GM12878 (cell line): ENCODE results near the gene UNC93B1. TPM values are rescaled to one million over a fixed set of nuclear protein-coding genes. Genes with fewer than 3 reads are reported as not detected.
A peak's percentile ranks its signal among the peaks of the same experiment; 100 is the strongest.

Experiments used
- ATAC-seq: fragments of 200-7000 bp; cut with Tn5 transposase; 3 replicates; pipeline ENCODE4 v1.9.1; 2020; ENCODE audit warnings: mild to moderate bottlenecking, moderate library complexity
- Bru-seq: library from RNA; stranded (reverse); fragments of 400-500 nt; gene quantifications from one replicate; lab custom pipeline; 2021; lab: Mats Ljungman, UMichigan
- BruChase-seq, 2 experiments: library from RNA; stranded (reverse); fragments of 400-500 nt; gene quantifications; one replicate each; lab custom pipeline; 2021; lab: Mats Ljungman, UMichigan
- BruUV-seq: library from RNA; stranded (reverse); fragments of 400-500 nt; replicated peaks from 2 replicates; lab custom pipeline; 2021; lab: Mats Ljungman, UMichigan
- CTCF ChIA-PET: fragments of 300-600 bp; sonication (Branson Sonifier 250); formaldehyde crosslinking; extraction: SDS; loops from one replicate; lab custom pipeline; 2021; ENCODE audit warnings: inconsistent platforms; lab: Yijun Ruan, JAX
- POLR2A ChIA-PET: fragments of 350-600 bp; formaldehyde crosslinking; extraction: SDS; loops from one replicate; lab custom pipeline; 2021; ENCODE audit warnings: inconsistent platforms; lab: Charles Lee
- RAD21 ChIA-PET: fragments of 300-600 bp; sonication (Branson Sonifier 250); formaldehyde crosslinking; loops from one replicate; lab custom pipeline; 2023; ENCODE audit warnings: antibody characterized with exemption; ENCODE audit not compliant: unreplicated experiment; lab: Charles Lee
- SMC1A ChIA-PET: fragments of 300-600 bp; sonication (Branson Sonifier 250); formaldehyde crosslinking; loops from one replicate; lab custom pipeline; 2023; ENCODE audit not compliant: unreplicated experiment, uncharacterized antibody; lab: Charles Lee
- DNase-seq: peaks from one replicate; pipeline ENCODE4 v3.0.0-alpha.2; 2011; ENCODE audit warnings: low read depth, low spot score
- FAIRE-seq: peaks from 3 replicates; lab custom pipeline; 2011; peaks lifted over from hg19 to GRCh38; lab: Jason Lieb, UNC
- H2AFZ ChIP-seq: 2 replicates; pipeline ENCODE4 v1.6.0; 2011; ENCODE audit warnings: low read depth, low read length, control low read depth; ENCODE audit not compliant: control insufficient read depth
- H3K27ac ChIP-seq: 2 replicates; pipeline ENCODE4 v1.5.1; 2011; ENCODE audit warnings: control low read depth; ENCODE audit not compliant: control insufficient read depth, insufficient read depth
- H3K27me3 ChIP-seq, 2 experiments: replicated peaks in 1 of 2; 2 replicates each; pipeline versions ENCODE4 v1.6.0 to v1.6.1; 2011; ENCODE audit warnings: low read length in 1 of 2; ENCODE audit not compliant: control insufficient read depth in 2 of 2, insufficient read depth in 2 of 2
- H3K36me3 ChIP-seq, 2 experiments: 2 replicates each; pipeline ENCODE4 v1.5.1; 2011; ENCODE audit warnings: low read length in 1 of 2; ENCODE audit not compliant: control insufficient read depth in 2 of 2, insufficient read depth in 2 of 2
- H3K4me1 ChIP-seq: 2 replicates; pipeline ENCODE4 v1.6.1; 2011; ENCODE audit warnings: mild to moderate bottlenecking, low read length, moderate library complexity, mixed read lengths; ENCODE audit not compliant: control insufficient read depth, insufficient read depth
- H3K4me2 ChIP-seq: 2 replicates; pipeline ENCODE4 v1.6.0; 2011; ENCODE audit warnings: control low read depth; ENCODE audit not compliant: control insufficient read depth, insufficient read depth
- H3K4me3 ChIP-seq: fragments of 200-600 bp; sonication (generic); 2 replicates; pipeline ENCODE4 v1.5.1; 2016
- H3K79me2 ChIP-seq: 2 replicates; pipeline ENCODE4 v1.6.0; 2011; ENCODE audit warnings: low read length; ENCODE audit not compliant: control insufficient read depth, insufficient read depth
- H3K9ac ChIP-seq: 2 replicates; pipeline ENCODE4 v1.8.0; 2011; ENCODE audit warnings: low read length, control low read depth, mixed read lengths; ENCODE audit not compliant: control insufficient read depth, insufficient read depth
- H3K9me3 ChIP-seq: replicated peaks from 3 replicates; pipeline ENCODE4 v1.5.1; 2011; ENCODE audit warnings: mild to moderate bottlenecking, low read length; ENCODE audit not compliant: control insufficient read depth, insufficient read depth
- H4K20me1 ChIP-seq: 2 replicates; pipeline ENCODE4 v1.6.0; 2011; ENCODE audit not compliant: control insufficient read depth, insufficient read depth
- BACH1 ChIP-seq: fragments of 450-650 bp; IDR thresholded peaks from 2 replicates; pipeline ENCODE4 v1.6.1; 2017; ENCODE audit warnings: mild to moderate bottlenecking, borderline replicate concordance
- CBX5 ChIP-seq: sonication (generic); IDR thresholded peaks from 2 replicates; pipeline ENCODE4 v1.6.1; 2016; ENCODE audit warnings: low read depth, moderate library complexity, mild to moderate bottlenecking, inconsistent platforms
- SMAD5 ChIP-seq: IDR thresholded peaks from 2 replicates; pipeline ENCODE4 v1.6.1; 2016; ENCODE audit warnings: antibody characterized with exemption, low read depth
- SRF ChIP-seq, 2 experiments: IDR thresholded peaks; 2 replicates each; pipeline ENCODE4 v1.6.1; 2011; ENCODE audit warnings: low read depth in 2 of 2, low read length in 2 of 2, mild to moderate bottlenecking in 1 of 2, moderate library complexity in 1 of 2
- SUZ12 ChIP-seq: fragments of 200-600 bp; sonication (generic); IDR thresholded peaks from one replicate; pipeline ENCODE4 v1.6.1; 2018; ENCODE audit warnings: antibody characterized with exemption, mild to moderate bottlenecking; ENCODE audit not compliant: unreplicated experiment
- TCF12 ChIP-seq: IDR thresholded peaks from 2 replicates; pipeline ENCODE4 v1.6.1; 2011; ENCODE audit warnings: low read depth, mild to moderate bottlenecking, low read length
- TCF7 ChIP-seq: IDR thresholded peaks from 2 replicates; pipeline ENCODE4 v1.6.1; 2014; ENCODE audit warnings: antibody characterized with exemption, borderline replicate concordance
- USF1 ChIP-seq: IDR thresholded peaks from 2 replicates; pipeline ENCODE4 v1.6.1; 2011; ENCODE audit warnings: borderline replicate concordance, low read depth, mild to moderate bottlenecking, moderate library complexity, mixed read lengths, low read length; ENCODE audit not compliant: insufficient read depth; ENCODE audit errors: extremely low read length
- USF2 ChIP-seq: IDR thresholded peaks from 2 replicates; pipeline ENCODE4 v1.6.1; 2011; ENCODE audit warnings: low read depth, low read length, improper control_type of control experiment, borderline replicate concordance
- ZNF592 ChIP-seq: fragments of 450-650 bp; IDR thresholded peaks from 2 replicates; pipeline ENCODE4 v1.6.1; 2017; ENCODE audit warnings: mild to moderate bottlenecking, moderate library complexity
- WGBS: methylation state at CpG from one replicate; pipeline ENCODE4 v1.1.6; 2016; ENCODE audit warnings: low lambda C conversion rate; ENCODE audit not compliant: insufficient replicate concordance, insufficient coverage; ENCODE audit errors: missing lambda C conversion rate; 5-methylcytosine and 5-hydroxymethylcytosine counted together
- in situ Hi-C: fragments of 300-500 bp; cut with MboI; formaldehyde crosslinking; loops from 9 replicates; pipeline ENCODE4 v1.14.3; 2018; ENCODE audit warnings: mixed read lengths
- intact Hi-C: fragments of 100-400 bp; cut with micrococcal nuclease; formaldehyde crosslinking; loops from one replicate; pipeline ENCODE4 v1.14.2; 2022; ENCODE audit not compliant: unreplicated experiment
- long read RNA-seq, 2 experiments: library from polyadenylated mRNA; unstranded; transcript quantifications; one replicate each; pipeline ENCODE4 v2.0.0, GENCODE V29; 2019 to 2020
- polyA minus RNA-seq, 3 experiments: library from RNA; depleted of rRNA, polyadenylated mRNA; stranded (reverse); fragments of >200 nt; gene quantifications; 2 replicates each; pipeline ENCODE4 v1.2.3, GENCODE V29; 2011
- polyA plus RNA-seq, 11 experiments: library from polyadenylated mRNA; depleted of rRNA in 4 of 11; unstranded in 6 of 11; stranded (reverse) in 5 of 11; fragments of >200 nt; fragmentation: Nextera tagmentation in 4 of 11; fragmentation: Illumina TruSeq in 1 of 11; extraction: Ambion mirVana in 4 of 11; extraction: Trizol in 1 of 11; gene quantifications; 1 replicate in 1 of 11; 2 replicates in 10 of 11; pipeline versions ENCODE4 v1.2.1 to v1.2.3, GENCODE V29; 2011 to 2016; ENCODE audit warnings: inconsistent platforms in 2 of 11, missing spikeins in 2 of 11, low read depth in 1 of 11
- total RNA-seq, 4 experiments: library from RNA; depleted of rRNA in 3 of 4; stranded (reverse); fragments of >200 nt in 3 of 4; fragmentation: Illumina TruSeq in 1 of 4; extraction: Trizol in 1 of 4; gene quantifications; 2 replicates each; pipeline versions ENCODE4 v1.2.1 to v1.2.3, GENCODE V29; 2013 to 2021

The UNC93B1 gene, protein sequence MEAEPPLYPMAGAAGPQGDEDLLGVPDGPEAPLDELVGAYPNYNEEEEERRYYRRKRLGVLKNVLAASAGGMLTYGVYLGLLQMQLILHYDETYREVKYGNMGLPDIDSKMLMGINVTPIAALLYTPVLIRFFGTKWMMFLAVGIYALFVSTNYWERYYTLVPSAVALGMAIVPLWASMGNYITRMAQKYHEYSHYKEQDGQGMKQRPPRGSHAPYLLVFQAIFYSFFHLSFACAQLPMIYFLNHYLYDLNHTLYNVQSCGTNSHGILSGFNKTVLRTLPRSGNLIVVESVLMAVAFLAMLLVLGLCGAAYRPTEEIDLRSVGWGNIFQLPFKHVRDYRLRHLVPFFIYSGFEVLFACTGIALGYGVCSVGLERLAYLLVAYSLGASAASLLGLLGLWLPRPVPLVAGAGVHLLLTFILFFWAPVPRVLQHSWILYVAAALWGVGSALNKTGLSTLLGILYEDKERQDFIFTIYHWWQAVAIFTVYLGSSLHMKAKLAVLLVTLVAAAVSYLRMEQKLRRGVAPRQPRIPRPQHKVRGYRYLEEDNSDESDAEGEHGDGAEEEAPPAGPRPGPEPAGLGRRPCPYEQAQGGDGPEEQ
- 59.2 TPM in 2 replicates for total RNA-seq (2013; cell fraction: nucleolus; rRNA removed)
- 61.9 and 67.8 TPM in 2 replicates for total RNA-seq (2014; rRNA removed)
- total RNA-seq (2014; rRNA removed; fragmentation: Illumina TruSeq; extraction: Trizol), result 16.1 and 18.6 TPM in 2 replicates
- 75.6 and 79.7 TPM in 2 replicates for total RNA-seq (2021)
- 29.9 TPM for polyA plus RNA-seq (2011; ENCODE audit: low read depth)
- polyA plus RNA-seq (2011; rRNA removed), result 18.5 and 41.1 TPM in 2 replicates
- polyA plus RNA-seq (2011; cell fraction: cytosol; rRNA removed), result 38.3 and 51.7 TPM in 2 replicates
- polyA plus RNA-seq (2011; cell fraction: nucleus; rRNA removed), result 115 and 153 TPM in 2 replicates
- 54.8 and 57.9 TPM in 2 replicates for polyA plus RNA-seq (2012)
- polyA plus RNA-seq (2014; fragmentation: Illumina TruSeq; extraction: Trizol), result 8.1 and 25.3 TPM in 2 replicates
- polyA plus RNA-seq (2014; fragmentation: Nextera tagmentation; extraction: Ambion mirVana), result 1 to 10 TPM; 1.3 to 3.4 TPM
- 73.1 and 79.9 TPM in 2 replicates for polyA plus RNA-seq (2014; rRNA removed)
- polyA plus RNA-seq (2016; fragmentation: Nextera tagmentation; extraction: Ambion mirVana), result 10 to 100 TPM; 35.0 to 37.5 TPM
- 31.6 and 44.0 TPM in 2 replicates for polyA minus RNA-seq (2011; rRNA and poly(A)+ RNA removed)
- polyA minus RNA-seq (2011; cell fraction: cytosol; rRNA and poly(A)+ RNA removed), result 18.9 and 20.0 TPM in 2 replicates
- polyA minus RNA-seq (2011; cell fraction: nucleus; rRNA and poly(A)+ RNA removed), result 24.2 and 31.8 TPM in 2 replicates
- percentile 69 among the genes with signal in this experiment for Bru-seq, nascent RNA
- BruChase-seq, experiment 1, labeled RNA remaining after a 6-hour chase, result percentile 61 among the genes with signal in this experiment
- BruChase-seq, experiment 2, labeled RNA remaining after a 2-hour chase, result percentile 61 among the genes with signal in this experiment
- long read RNA-seq, experiment 1, transcript UNC93B1-201 (11 exons, 2,316 nt), result major isoform, 8 of 9 reads
- long read RNA-seq, experiment 1, partial matches to known transcripts, result 0 of 9 reads
- long read RNA-seq, experiment 1, other reads (novel, unspliced or antisense), result 1 of 9 reads
- long read RNA-seq, experiment 2, result 0 reads

GRCh38 chr11:68003846-68004550 is at the start of gene UNC93B1:
Gene UNC93B1 (minus strand): TSS chr11:68004097. CDS start chr11:68004043, 54 bp downstream.
- FAIRE-seq (no peak), DNase-seq (peak; percentile 57), ATAC-seq (peak; percentile 88)
- no TSS peak for BruUV-seq
- POLR2A ChIA-PET, result interaction anchor here (0.9 to 3.0 kb wide), 2 partner anchors 34 to 37 kb away, joined by 3 to 11 read pairs; partner anchors contain the start of gene TCIRG1
- H2AFZ ChIP-seq, result peak within 1 kb of the TSS; percentile 78
- H3K4me3 ChIP-seq, result peak within 1 kb of the TSS; percentile 92
- peak within 1 kb of the TSS; percentile 90 for H3K4me2 ChIP-seq
- H3K79me2 ChIP-seq, result peaks cover 14% of the 10 kb centered on the region
- no peaks in the 10 kb centered on the region for H3K36me3 ChIP-seq
- RAD21 ChIA-PET, result no interaction called here
- no peaks in the 10 kb centered on the region for H4K20me1 ChIP-seq
- H3K27me3 ChIP-seq, result no peaks in the 10 kb centered on the region
- in situ Hi-C loops (no loop called here), intact Hi-C loops (loop anchor here (5.0 to 10.0 kb wide), 3 partner anchors 33 to 203 kb away; partner anchors contain the start of genes CHKA and TCIRG1)
- peaks cover 36% of the 10 kb centered on the region for H3K4me1 ChIP-seq
- H3K9me3 ChIP-seq, result no peaks in the 10 kb centered on the region
- H3K9ac ChIP-seq, result peak within 1 kb of the TSS; percentile 69
- SMC1A ChIA-PET, result no interaction called here
- 6% methylated on average over 24 of the region's 64 CpGs for WGBS
- peak within 1 kb of the TSS; percentile 78 for H3K27ac ChIP-seq
- CTCF ChIA-PET, result interaction anchor here (1.3 to 3.5 kb wide), 2 partner anchors 10 to 204 kb away, joined by 3 to 19 read pairs; no protein-coding TSS in a partner anchor
- TF ChIP-seq CBX5 (no peak), BACH1 (peak; percentile 25; the same call in 1 of the 2 replicates), TCF7 (no peak), TCF12 (no peak), SMAD5 (no peak), USF1 (peak; percentile 68), USF2 (peak; percentile 13; the same call in 1 of the 2 replicates), ZNF592 (no peak), SRF (IDR thresholded peaks at IDR 0.05; ENCODE audit: low read depth in 2 of 2, low read length in 2 of 2) (no peak), SUZ12 (no peak)
